ENCODE measurements around the gene THSD4.

Gene THSD4

GRCh38 chr15:71597637-71598036 is 482.4 kb downstream of the THSD4 start:
- H3K4me2 ChIP-seq, result no peak overlapping the region

GRCh38 chr15:71598741-71599140 is 483.5 kb downstream of the THSD4 start:
- H4K20me1 ChIP-seq, result no peaks in the 10 kb centered on the region
- no peaks in the 10 kb centered on the region for H3K4me1 ChIP-seq
- H3K36me3 ChIP-seq, result no peaks in the 10 kb centered on the region
- H3K9ac ChIP-seq, result no peak overlapping the region
- H3K9me3 ChIP-seq (replicated peaks in 1 of 11), result peaks cover 16 to 24% (median 18%) of the 10 kb centered on the region in 11 experiments; a peak in 21 of 22 replicates
- H3K27ac ChIP-seq, result no peak overlapping the region
- H3K4me3 ChIP-seq, result no peak overlapping the region
- H3K4me2 ChIP-seq, result no peak overlapping the region
- no peaks in the 10 kb centered on the region for H3K27me3 ChIP-seq
- TF ChIP-seq Cebpa-rat (IDR thresholded peaks at IDR 0.05), result no peak

More at GRCh38 chr15:71597637-71598036, 482.4 kb downstream of the THSD4 start:
- no peak overlapping the region for H3K4me3 ChIP-seq
- H3K36me3 ChIP-seq, result no peaks in the 10 kb centered on the region
- peaks cover 16 to 24% (median 18%) of the 10 kb centered on the region in 11 experiments; a peak in 21 of 22 replicates for H3K9me3 ChIP-seq (replicated peaks in 1 of 11)
- H3K27me3 ChIP-seq, result no peaks in the 10 kb centered on the region
- no peak overlapping the region for H3K9ac ChIP-seq
- H3K4me1 ChIP-seq, result no peaks in the 10 kb centered on the region
- H4K20me1 ChIP-seq, result no peaks in the 10 kb centered on the region
- no peak overlapping the region for H3K27ac ChIP-seq
- TF ChIP-seq Cebpa-rat (IDR thresholded peaks at IDR 0.05), result no peak

- no peak overlapping the region for H3K4me2 ChIP-seq
- no peak overlapping the region for H3K27ac ChIP-seq
These were observed 484.3 kb downstream of the THSD4 start for GRCh38 chr15:71599418-71600151.

GRCh38 chr15:71600237-71600636 is 485.0 kb downstream of the THSD4 start:
- TF ChIP-seq Cebpa-rat (IDR thresholded peaks at IDR 0.05), result no peak
- H3K27ac ChIP-seq, result no peak overlapping the region
- H3K27me3 ChIP-seq, result no peaks in the 10 kb centered on the region
- no peaks in the 10 kb centered on the region for H4K20me1 ChIP-seq
- no peak overlapping the region for H3K4me2 ChIP-seq
- H3K4me3 ChIP-seq, result no peak overlapping the region
- H3K36me3 ChIP-seq, result no peaks in the 10 kb centered on the region
- H3K9ac ChIP-seq, result no peak overlapping the region
- H3K9me3 ChIP-seq (replicated peaks in 1 of 11), result peaks cover 5 to 19% (median 7%) of the 10 kb centered on the region in 11 experiments; a peak in 20 of 22 replicates
- H3K4me1 ChIP-seq, result no peaks in the 10 kb centered on the region

More at GRCh38 chr15:71599418-71600151, 484.3 kb downstream of the THSD4 start:
- Histone ChIP-seq H3K4me1 (no peaks in the 10 kb centered on the region), H3K9ac (no peak overlapping the region), H3K36me3 (no peaks in the 10 kb centered on the region), H3K27me3 (no peaks in the 10 kb centered on the region), H3K4me3 (no peak overlapping the region), H4K20me1 (no peaks in the 10 kb centered on the region), H3K9me3 (replicated peaks in 1 of 11) (peaks cover 12 to 20% (median 13%) of the 10 kb centered on the region in 11 experiments; a peak in 21 of 22 replicates)
- no peak for TF ChIP-seq Cebpa-rat (IDR thresholded peaks at IDR 0.05)

- no peak overlapping the region for H3K4me2 ChIP-seq
- H3K36me3 ChIP-seq, result no peaks in the 10 kb centered on the region
- no peak for TF ChIP-seq Cebpa-rat (IDR thresholded peaks at IDR 0.05)
- H3K4me1 ChIP-seq, result no peaks in the 10 kb centered on the region
- H3K27me3 ChIP-seq, result no peaks in the 10 kb centered on the region
- no peak overlapping the region for H3K9ac ChIP-seq
- H3K9me3 ChIP-seq (replicated peaks in 1 of 11), result peaks cover 0 to 12% (median 0%) of the 10 kb centered on the region in 11 experiments; a peak in 2 of 22 replicates
- no peak overlapping the region for H3K4me3 ChIP-seq
- no peaks in the 10 kb centered on the region for H4K20me1 ChIP-seq
- H3K27ac ChIP-seq, result no peak overlapping the region
These were observed 486.0 kb downstream of the THSD4 start for GRCh38 chr15:71601038-71601834.

- Histone ChIP-seq H3K36me3 (no peaks in the 10 kb centered on the region), H3K4me1 (no peaks in the 10 kb centered on the region), H3K9me3 (replicated peaks in 1 of 11) (peaks cover 0 to 12% (median 0%) of the 10 kb centered on the region in 11 experiments; a peak in 2 of 22 replicates), H3K4me3 (no peak overlapping the region), H3K27ac (no peak overlapping the region), H4K20me1 (no peaks in the 10 kb centered on the region), H3K4me2 (no peak overlapping the region), H3K27me3 (no peaks in the 10 kb centered on the region), H3K9ac (no peak overlapping the region)
- TF ChIP-seq Cebpa-rat (IDR thresholded peaks at IDR 0.05), result no peak
These were observed 488.1 kb downstream of the THSD4 start for GRCh38 chr15:71603379-71603778.

- peaks cover 0 to 12% (median 0%) of the 10 kb centered on the region in 11 experiments; a peak in 2 of 22 replicates for H3K9me3 ChIP-seq (replicated peaks in 1 of 11)
These were observed 492.1 kb downstream of the THSD4 start for GRCh38 chr15:71607383-71607782.

GRCh38 chr15:71610728-71611552 is 495.7 kb downstream of the THSD4 start:
- Histone ChIP-seq H3K4me3 (no peak overlapping the region), H4K20me1 (no peaks in the 10 kb centered on the region), H3K9ac (no peak overlapping the region), H3K27me3 (no peaks in the 10 kb centered on the region), H3K36me3 (no peaks in the 10 kb centered on the region), H3K27ac (no peak overlapping the region), H3K4me1 (no peaks in the 10 kb centered on the region), H3K9me3 (replicated peaks in 1 of 11) (no peaks in the 10 kb centered on the region), H3K4me2 (no peak overlapping the region)
- no peak for TF ChIP-seq Cebpa-rat (IDR thresholded peaks at IDR 0.05)

More at GRCh38 chr15:71607383-71607782, 492.1 kb downstream of the THSD4 start:
- H3K27ac ChIP-seq, result no peak overlapping the region
- H3K4me3 ChIP-seq, result no peak overlapping the region
- no peak overlapping the region for H3K9ac ChIP-seq
- no peaks in the 10 kb centered on the region for H4K20me1 ChIP-seq
- no peaks in the 10 kb centered on the region for H3K4me1 ChIP-seq
- no peaks in the 10 kb centered on the region for H3K27me3 ChIP-seq
- H3K4me2 ChIP-seq, result no peak overlapping the region
- no peaks in the 10 kb centered on the region for H3K36me3 ChIP-seq
- no peak for TF ChIP-seq Cebpa-rat (IDR thresholded peaks at IDR 0.05)
